HCT116 (cell line): ENCODE measurements around the gene LAMB4. TPM values are rescaled to one million over a fixed set of nuclear protein-coding genes. Genes with fewer than 3 reads are reported as not detected.
A peak's percentile ranks its signal among the peaks of the same experiment; 100 is the strongest.

Experiments
- ATAC-seq: fragments of 200-7000 bp; cut with Tn5 transposase; 2 replicates; pipeline ENCODE4 v1.9.1; 2020; ENCODE audit warnings: mild to moderate bottlenecking, moderate library complexity
- BruUV-seq: library from RNA; stranded (reverse); fragments of 400-500 nt; replicated peaks from 2 replicates; lab custom pipeline; 2021; lab: Mats Ljungman, UMichigan
- CTCF ChIA-PET: fragments of 300-600 bp; sonication (Branson Sonifier 250); formaldehyde crosslinking; loops from one replicate; lab custom pipeline; 2021; ENCODE audit warnings: antibody characterized with exemption; lab: Charles Lee
- POLR2A ChIA-PET: fragments of 300-600, 350-600 bp; sonication (Branson Sonifier 250); formaldehyde crosslinking; loops from one replicate; lab custom pipeline; 2021; ENCODE audit warnings: antibody characterized with exemption; lab: Charles Lee
- RAD21 ChIA-PET, 2 experiments: fragments of 300-600 bp; sonication (Branson Sonifier 250); formaldehyde crosslinking; loops; one replicate each; lab custom pipeline; 2023; ENCODE audit warnings: low total read pairs in 2 of 2; ENCODE audit not compliant: uncharacterized antibody in 2 of 2, unreplicated experiment in 2 of 2, low non-redundant PET in 1 of 2; lab: Charles Lee
- DNase-seq: peaks from one replicate; pipeline ENCODE4 v3.0.0-alpha.2; 2010; ENCODE audit warnings: low read depth, low spot score
- H2AFZ ChIP-seq: fragments of 200-600 bp; shearing (Covaris generic), sonication (generic); 2 replicates; pipeline ENCODE4 v1.6.1; 2017; ENCODE audit warnings: low read depth, mixed run types, mixed read lengths, antibody characterized with exemption, low read length; ENCODE audit not compliant: poor library complexity, severe bottlenecking
- H3K27ac ChIP-seq: 2 replicates; pipeline ENCODE4 v1.5.1; 2012; ENCODE audit warnings: low read depth, low read length
- H3K27me3 ChIP-seq: fragments of 200-600 bp; sonication (generic); 2 replicates; pipeline ENCODE4 v1.6.1; 2016; ENCODE audit warnings: mixed run types, low read length, mixed read lengths; ENCODE audit not compliant: insufficient read depth
- H3K36me3 ChIP-seq, 2 experiments: fragments of 200-500 bp in 1 of 2; fragments of 200-600 bp in 1 of 2; sonication (Bioruptor generic) in 1 of 2; sonication (generic) in 1 of 2; 2 replicates each; pipeline versions ENCODE4 v1.5.1 to v1.6.1; 2014 to 2016; ENCODE audit warnings: low read length in 2 of 2, inconsistent platforms in 1 of 2, mixed read lengths in 1 of 2, mixed run types in 1 of 2; ENCODE audit not compliant: insufficient read depth in 2 of 2, control insufficient read depth in 1 of 2
- H3K4me1 ChIP-seq, 2 experiments: fragments of 200-600 bp in 1 of 2; sonication (generic) in 1 of 2; 2 replicates each; pipeline versions ENCODE4 v1.5.1 to v1.6.1; 2012 to 2017; ENCODE audit warnings: low read length in 2 of 2, inconsistent platforms in 1 of 2, mild to moderate bottlenecking in 1 of 2, mixed read lengths in 1 of 2, mixed run types in 1 of 2, moderate library complexity in 1 of 2; ENCODE audit not compliant: insufficient read depth in 2 of 2, control insufficient read depth in 1 of 2
- H3K4me2 ChIP-seq: fragments of 200-600 bp; sonication (generic); 2 replicates; pipeline ENCODE4 v1.6.1; 2017; ENCODE audit warnings: mixed run types, low read length, mixed read lengths
- H3K4me3 ChIP-seq, 2 experiments: fragments of 200-600 bp in 1 of 2; sonication (generic) in 1 of 2; replicated peaks in 1 of 2; 2 replicates each; pipeline ENCODE4 v1.5.1; 2011 to 2016; ENCODE audit warnings: low read length in 2 of 2, control low read depth in 1 of 2, low read depth in 1 of 2, mild to moderate bottlenecking in 1 of 2, mixed read lengths in 1 of 2, mixed run types in 1 of 2
- H3K79me2 ChIP-seq: fragments of 200-600 bp; sonication (generic); 2 replicates; pipeline ENCODE4 v1.6.1; 2017; ENCODE audit warnings: mild to moderate bottlenecking, mixed run types, low read length, moderate library complexity, mixed read lengths; ENCODE audit not compliant: insufficient read depth
- H3K9ac ChIP-seq: fragments of 200-600 bp; sonication (generic); 2 replicates; pipeline ENCODE4 v1.6.1; 2016; ENCODE audit warnings: low read length, mixed read lengths
- H3K9me2 ChIP-seq: fragments of 200-600 bp; sonication (generic), shearing (Covaris generic); 2 replicates; pipeline ENCODE4 v1.6.1; 2017; ENCODE audit warnings: mixed run types, mild to moderate bottlenecking, moderate library complexity; ENCODE audit not compliant: insufficient read depth
- H3K9me3 ChIP-seq, 2 experiments: fragments of 200-500 bp in 1 of 2; fragments of 200-600 bp in 1 of 2; sonication (Bioruptor generic) in 1 of 2; sonication (generic) in 1 of 2; 2 replicates each; pipeline ENCODE4 v1.6.1; 2014 to 2017; ENCODE audit warnings: low read length in 2 of 2, mixed read lengths in 2 of 2, inconsistent platforms in 1 of 2, low read depth in 1 of 2, mild to moderate bottlenecking in 1 of 2, mixed run types in 1 of 2, moderate library complexity in 1 of 2; ENCODE audit not compliant: control insufficient read depth in 1 of 2, insufficient read depth in 1 of 2
- H4K20me1 ChIP-seq: fragments of 200-600 bp; sonication (generic), shearing (Covaris generic); 2 replicates; pipeline ENCODE4 v1.6.1; 2017; ENCODE audit warnings: mixed run types, mild to moderate bottlenecking, moderate library complexity; ENCODE audit not compliant: insufficient read depth
- RAD21 ChIP-seq: IDR thresholded peaks from 2 replicates; pipeline ENCODE4 v1.6.1; 2012; ENCODE audit warnings: low read depth, mild to moderate bottlenecking
- SP1 ChIP-seq: IDR thresholded peaks from 2 replicates; pipeline ENCODE4 v1.6.1; 2012; ENCODE audit warnings: low read depth
- SRF ChIP-seq: IDR thresholded peaks from 2 replicates; pipeline ENCODE4 v1.6.1; 2012; ENCODE audit warnings: low read depth
- ZFX ChIP-seq: fragments of 450-650 bp; IDR thresholded peaks from 2 replicates; pipeline ENCODE4 v1.6.1; 2017
- intact Hi-C: fragments of 100-400 bp; cut with micrococcal nuclease; formaldehyde crosslinking; loops from 2 replicates; pipeline ENCODE4 v1.10.0; 2022
- total RNA-seq: library from RNA; stranded (reverse); gene quantifications from one replicate; pipeline ENCODE4 v1.2.1, GENCODE V29; 2021; ENCODE audit not compliant: unreplicated experiment
- TF ChIP-seq, protein P1 (sequence below), 3 experiments: fragments of 200-600 bp in 1 of 3; sonication (generic) in 1 of 3; IDR thresholded peaks in 2 of 3; conservative IDR thresholded peaks in 1 of 3; 2 replicates each; pipeline ENCODE4 v1.5.1; 2012 to 2017; ENCODE audit warnings: low read depth in 2 of 3, low read length in 2 of 3, antibody characterized with exemption in 1 of 3, borderline replicate concordance in 1 of 3, control low read depth in 1 of 3, mild to moderate bottlenecking in 1 of 3, mixed read lengths in 1 of 3, mixed run types in 1 of 3, moderate library complexity in 1 of 3; ENCODE audit not compliant: insufficient read depth in 1 of 3

The LAMB4 gene
- total RNA-seq, 1 experiment from 2014 or later: not detected

- CTCF ChIA-PET: interaction anchor here (1.6 kb wide), 1 partner anchor 27 kb away, joined by 7 read pairs; no protein-coding TSS in a partner anchor
- TF ChIP-seq ZFX: no peak
- TF ChIP-seq, protein P1, sequence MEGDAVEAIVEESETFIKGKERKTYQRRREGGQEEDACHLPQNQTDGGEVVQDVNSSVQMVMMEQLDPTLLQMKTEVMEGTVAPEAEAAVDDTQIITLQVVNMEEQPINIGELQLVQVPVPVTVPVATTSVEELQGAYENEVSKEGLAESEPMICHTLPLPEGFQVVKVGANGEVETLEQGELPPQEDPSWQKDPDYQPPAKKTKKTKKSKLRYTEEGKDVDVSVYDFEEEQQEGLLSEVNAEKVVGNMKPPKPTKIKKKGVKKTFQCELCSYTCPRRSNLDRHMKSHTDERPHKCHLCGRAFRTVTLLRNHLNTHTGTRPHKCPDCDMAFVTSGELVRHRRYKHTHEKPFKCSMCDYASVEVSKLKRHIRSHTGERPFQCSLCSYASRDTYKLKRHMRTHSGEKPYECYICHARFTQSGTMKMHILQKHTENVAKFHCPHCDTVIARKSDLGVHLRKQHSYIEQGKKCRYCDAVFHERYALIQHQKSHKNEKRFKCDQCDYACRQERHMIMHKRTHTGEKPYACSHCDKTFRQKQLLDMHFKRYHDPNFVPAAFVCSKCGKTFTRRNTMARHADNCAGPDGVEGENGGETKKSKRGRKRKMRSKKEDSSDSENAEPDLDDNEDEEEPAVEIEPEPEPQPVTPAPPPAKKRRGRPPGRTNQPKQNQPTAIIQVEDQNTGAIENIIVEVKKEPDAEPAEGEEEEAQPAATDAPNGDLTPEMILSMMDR (IDR thresholded peaks at IDR 0.05 in 2 of 3, conservative IDR thresholded peaks at IDR 0.05 in 1 of 3; ENCODE audit: borderline replicate concordance in 1 of 3, insufficient read depth in 1 of 3, low read depth in 2 of 3, low read length in 2 of 3): peak in 2 of 3 experiments; percentile 22 to 45; a peak in 2 of 6 replicates
- Histone ChIP-seq H3K79me2 (no peaks in the 10 kb centered on the region), H3K36me3 (no peaks in the 10 kb centered on the region), H3K4me2 (no peak overlapping the region), H3K4me3 (no peak overlapping the region), H3K9me3 (no peaks in the 10 kb centered on the region), H3K27ac (no peak overlapping the region), H3K9me2 (no peaks in the 10 kb centered on the region), H3K9ac (no peak overlapping the region), H2AFZ (no peak overlapping the region), H3K4me1 (no peaks in the 10 kb centered on the region), H4K20me1 (no peaks in the 10 kb centered on the region), H3K27me3 (no peaks in the 10 kb centered on the region)
- POLR2A ChIA-PET: no interaction called here
- intact Hi-C loops: no loop called here
- BruUV-seq: no TSS peak
- DNase-seq (no peak), ATAC-seq (peak; percentile 71)
- RAD21 ChIA-PET: no interaction called here
Observed at GRCh38 chr7:108118959-108119358, 11.2 kb downstream of the LAMB4 start.

GRCh38 chr7:108114117-108114841 lies 15.9 kb downstream of the LAMB4 start:
- RAD21 ChIA-PET: interaction anchor here in 1 of 2 experiments (0.9 kb wide), 1 partner anchor 32 kb away, joined by 6 read pairs; no protein-coding TSS in a partner anchor
- H3K27me3 ChIP-seq: no peaks in the 10 kb centered on the region
- ATAC-seq: peak; percentile 91
- H4K20me1 ChIP-seq: no peaks in the 10 kb centered on the region
- BruUV-seq: no TSS peak
- TF ChIP-seq SRF (no peak), RAD21 (peak; percentile 71), SP1 (no peak)
- TF ChIP-seq, protein P1 (IDR thresholded peaks at IDR 0.05 in 2 of 3, conservative IDR thresholded peaks at IDR 0.05 in 1 of 3; ENCODE audit: borderline replicate concordance in 1 of 3, insufficient read depth in 1 of 3, low read depth in 2 of 3, low read length in 2 of 3): peak; percentile 53 to 74 (median 71); a peak in 5 of 6 replicates
- TF ChIP-seq, all 23 proteins: peak for 2
- Histone ChIP-seq H3K4me3 (no peak overlapping the region), H3K9me3 (no peaks in the 10 kb centered on the region), H3K4me1 (no peaks in the 10 kb centered on the region), H3K27ac (no peak overlapping the region), H2AFZ (peak overlapping the region; percentile 18), H3K79me2 (no peaks in the 10 kb centered on the region), H3K9ac (no peak overlapping the region), H3K36me3 (no peaks in the 10 kb centered on the region), H3K4me2 (no peak overlapping the region), H3K9me2 (no peaks in the 10 kb centered on the region)
- DNase-seq: peak; percentile 39
- intact Hi-C loops: loop anchor here (1.0 to 2.0 kb wide), 2 partner anchors 32 to 381 kb away; no protein-coding TSS in a partner anchor
- ChIA-PET CTCF (interaction anchor here (0.6 to 1.5 kb wide), 5 partner anchors 8 to 675 kb away, joined by 3 to 17 read pairs (median 5); no protein-coding TSS in a partner anchor), POLR2A (interaction anchor here (1.0 kb wide), 1 partner anchor 30 kb away, joined by 3 read pairs; no protein-coding TSS in a partner anchor)
